WTC11 (cell line): ENCODE results near the gene BANF2. TPM values are rescaled to one million over a fixed set of nuclear protein-coding genes. Genes with fewer than 3 reads are reported as not detected.

Source experiments
- ATAC-seq: fragments of 200-7000 bp; cut with Tn5 transposase; 2 replicates; pipeline ENCODE4 v1.10.0; 2021; ENCODE audit warnings: mild to moderate bottlenecking, moderate library complexity
- CTCF ChIA-PET: fragments of 300-600 bp; sonication (Branson Sonifier 250); formaldehyde crosslinking; loops from one replicate; lab custom pipeline; 2021; ENCODE audit warnings: antibody characterized with exemption; lab: Charles Lee
- POLR2A ChIA-PET: fragments of 350-600 bp; sonication (Branson Sonifier 250); formaldehyde crosslinking; loops from one replicate; lab custom pipeline; 2021; ENCODE audit warnings: antibody characterized with exemption; lab: Charles Lee
- DNase-seq: peaks from one replicate; pipeline ENCODE4 v3.0.0; 2021; ENCODE audit warnings: low spot score
- H3K27ac Mint-ChIP-seq: 2 replicates; pipeline ENCODE4 v1.8.0; 2021; ENCODE audit warnings: mixed read lengths
- H3K27me3 Mint-ChIP-seq: 2 replicates; pipeline ENCODE4 v1.8.0; 2021; ENCODE audit warnings: low read depth, mild to moderate bottlenecking, moderate library complexity, mixed read lengths
- H3K36me3 Mint-ChIP-seq: 2 replicates; pipeline ENCODE4 v1.8.0; 2021; ENCODE audit warnings: mixed read lengths
- H3K4me1 Mint-ChIP-seq: 2 replicates; pipeline ENCODE4 v1.8.0; 2022; ENCODE audit warnings: mixed read lengths
- H3K4me3 Mint-ChIP-seq: 2 replicates; pipeline ENCODE4 v1.8.0; 2021; ENCODE audit warnings: mild to moderate bottlenecking, moderate library complexity, mixed read lengths
- H3K9me3 Mint-ChIP-seq: 2 replicates; pipeline ENCODE4 v1.8.0; 2021; ENCODE audit warnings: mixed read lengths
- AR ChIP-seq: fragments of 250-450 bp; sonication (Bioruptor Pico); IDR thresholded peaks from 2 replicates; pipeline ENCODE4 v1.9.0; 2021; ENCODE audit warnings: mild to moderate bottlenecking
- ATF6 ChIP-seq: sonication (generic); formaldehyde crosslinking; IDR thresholded peaks from 2 replicates; pipeline ENCODE4 v1.8.1; 2023; ENCODE audit warnings: mild to moderate bottlenecking, missing genetic modification reagents
- E2F1 ChIP-seq: sonication (generic); formaldehyde crosslinking; IDR thresholded peaks from 2 replicates; pipeline ENCODE4 v1.8.0; 2022; ENCODE audit warnings: mild to moderate bottlenecking, missing genetic modification reagents
- EMX1 ChIP-seq: fragments of 250-450 bp; sonication (Bioruptor Pico); IDR thresholded peaks from 2 replicates; pipeline ENCODE4 v1.8.0; 2021; ENCODE audit warnings: mild to moderate bottlenecking
- ERG ChIP-seq: fragments of 250-450 bp; sonication (Bioruptor Pico); IDR thresholded peaks from 2 replicates; pipeline ENCODE4 v1.8.0; 2021; ENCODE audit warnings: mild to moderate bottlenecking
- FOXK1 ChIP-seq: sonication (generic); formaldehyde crosslinking; IDR thresholded peaks from 2 replicates; pipeline ENCODE4 v1.8.0; 2022; ENCODE audit warnings: mild to moderate bottlenecking, moderate library complexity, missing genetic modification reagents
- JUN ChIP-seq: sonication (generic); formaldehyde crosslinking; IDR thresholded peaks from 2 replicates; pipeline ENCODE4 v1.8.0; 2023; ENCODE audit warnings: mild to moderate bottlenecking, missing genetic modification reagents
- KAT7 ChIP-seq: sonication (generic); formaldehyde crosslinking; IDR thresholded peaks from 2 replicates; pipeline ENCODE4 v1.8.1; 2023; ENCODE audit warnings: missing genetic modification reagents, mild to moderate bottlenecking, borderline replicate concordance
- NR2C2 ChIP-seq: sonication (generic); formaldehyde crosslinking; IDR thresholded peaks from 2 replicates; pipeline ENCODE4 v1.8.0; 2022; ENCODE audit warnings: mild to moderate bottlenecking, missing genetic modification reagents
- NR3C1 ChIP-seq: sonication (generic); formaldehyde crosslinking; conservative IDR thresholded peaks from 2 replicates; pipeline ENCODE4 v1.8.1; 2023; ENCODE audit warnings: low read depth, mild to moderate bottlenecking, missing genetic modification reagents
- PRDM15 ChIP-seq: sonication (generic); formaldehyde crosslinking; IDR thresholded peaks from 2 replicates; pipeline ENCODE4 v1.8.0; 2022; ENCODE audit warnings: missing genetic modification reagents
- PREB ChIP-seq: sonication (generic); formaldehyde crosslinking; IDR thresholded peaks from 2 replicates; pipeline ENCODE4 v1.8.1; 2022; ENCODE audit warnings: mild to moderate bottlenecking, missing genetic modification reagents, moderate library complexity, borderline replicate concordance
- RELA ChIP-seq: sonication (generic); formaldehyde crosslinking; IDR thresholded peaks from 2 replicates; pipeline ENCODE4 v1.8.1; 2022; ENCODE audit warnings: missing genetic modification reagents, mild to moderate bottlenecking, borderline replicate concordance
- SMAD3 ChIP-seq: sonication (generic); formaldehyde crosslinking; IDR thresholded peaks from 2 replicates; pipeline ENCODE4 v1.8.0; 2022; ENCODE audit warnings: missing genetic modification reagents, mild to moderate bottlenecking, borderline replicate concordance
- SP1 ChIP-seq: sonication (generic); formaldehyde crosslinking; conservative IDR thresholded peaks from 2 replicates; pipeline ENCODE4 v1.8.1; 2022; ENCODE audit warnings: missing genetic modification reagents
- ZBTB21 ChIP-seq: sonication (generic); formaldehyde crosslinking; IDR thresholded peaks from 2 replicates; pipeline ENCODE4 v1.8.1; 2023; ENCODE audit warnings: mild to moderate bottlenecking, missing genetic modification reagents, borderline replicate concordance
- ZNF281 ChIP-seq: sonication (generic); formaldehyde crosslinking; IDR thresholded peaks from 2 replicates; pipeline ENCODE4 v1.8.0; 2023; ENCODE audit warnings: mild to moderate bottlenecking, missing genetic modification reagents
- ZNF396 ChIP-seq: fragments of 250-450 bp; sonication (Bioruptor Pico); IDR thresholded peaks from 2 replicates; pipeline ENCODE4 v1.8.0; 2021; ENCODE audit warnings: mild to moderate bottlenecking, moderate library complexity, borderline replicate concordance
- total RNA-seq: library from RNA; stranded (reverse); gene quantifications from 3 replicates; pipeline ENCODE4 v1.2.3, GENCODE V29; 2021

BANF2 gene
- total RNA-seq, 1 experiment from 2014 or later = not detected

- H3K4me1 Mint-ChIP-seq = peaks cover 64% of the 10 kb centered on the region
- DNase-seq (no peak), ATAC-seq (no peak)
- no peak overlapping the region for H3K27ac Mint-ChIP-seq
- CTCF ChIA-PET = interaction anchor here (4.6 kb wide), 1 partner anchor 68 kb away, joined by 23 read pairs; the partner anchor contains the start of gene RRBP1
- no peak for TF ChIP-seq ZNF396 (CRISPR knock-in tag)
- H3K9me3 Mint-ChIP-seq = peaks cover 21% of the 10 kb centered on the region
- POLR2A ChIA-PET = no interaction called here
- peaks cover 19% of the 10 kb centered on the region for H3K27me3 Mint-ChIP-seq
- H3K4me3 Mint-ChIP-seq = no peak overlapping the region
- peaks cover 10% of the 10 kb centered on the region for H3K36me3 Mint-ChIP-seq
Observed at GRCh38 chr20:17749978-17750721, 50.4 kb downstream of the BANF2 start.

- no peak for TF ChIP-seq KAT7 (CRISPR knock-in tag)
- TF ChIP-seq EMX1 (CRISPR knock-in tag) = no peak
- no peak for TF ChIP-seq ZNF281 (CRISPR knock-in tag)
- TF ChIP-seq SP1 (CRISPR knock-in tag) = no peak
- no peak for TF ChIP-seq JUN (CRISPR knock-in tag)
- TF ChIP-seq E2F1 = no peak
- TF ChIP-seq PRDM15 = no peak
- no peak for TF ChIP-seq ERG (CRISPR knock-in tag)
- TF ChIP-seq ATF6 = no peak
- TF ChIP-seq RELA (CRISPR knock-in tag) = no peak
- no peak for TF ChIP-seq NR3C1 (CRISPR knock-in tag)
- no peak for TF ChIP-seq PREB
- TF ChIP-seq SMAD3 (CRISPR knock-in tag) = no peak
- TF ChIP-seq AR (CRISPR knock-in tag) = no peak
- no peak for TF ChIP-seq ZBTB21 (CRISPR knock-in tag)
- TF ChIP-seq FOXK1 (CRISPR knock-in tag) = no peak
- no peak for TF ChIP-seq NR2C2 (CRISPR knock-in tag)
- TF ChIP-seq, all 79 proteins: peak for 0
- Mint-ChIP-seq H3K4me1 (peaks cover 59% of the 10 kb centered on the region), H3K36me3 (peaks cover 10% of the 10 kb centered on the region), H3K9me3 (peaks cover 26% of the 10 kb centered on the region), H3K27me3 (peaks cover 23% of the 10 kb centered on the region), H3K27ac (no peak overlapping the region), H3K4me3 (no peak overlapping the region)
- DNase-seq (no peak), ATAC-seq (no peak)
- CTCF ChIA-PET = no interaction called here
- POLR2A ChIA-PET = no interaction called here
Observed at GRCh38 chr20:17750722-17751045, 50.9 kb downstream of the BANF2 start.
